ENCODE measurements around the gene ZNF514. TPM values are rescaled to one million over a fixed set of nuclear protein-coding genes. Genes with fewer than 3 reads are reported as not detected.
A peak's percentile ranks its signal among the peaks of the same experiment; 100 is the strongest.
"Not testable (repeated sequence)": the region's sequence is repeated elsewhere in the genome, so short reads cannot be mapped to it uniquely, and the experiment has no call there.

ZNF514 gene
- total RNA-seq, 1 experiment from 2014 or later = 7.5 TPM

DNA sequence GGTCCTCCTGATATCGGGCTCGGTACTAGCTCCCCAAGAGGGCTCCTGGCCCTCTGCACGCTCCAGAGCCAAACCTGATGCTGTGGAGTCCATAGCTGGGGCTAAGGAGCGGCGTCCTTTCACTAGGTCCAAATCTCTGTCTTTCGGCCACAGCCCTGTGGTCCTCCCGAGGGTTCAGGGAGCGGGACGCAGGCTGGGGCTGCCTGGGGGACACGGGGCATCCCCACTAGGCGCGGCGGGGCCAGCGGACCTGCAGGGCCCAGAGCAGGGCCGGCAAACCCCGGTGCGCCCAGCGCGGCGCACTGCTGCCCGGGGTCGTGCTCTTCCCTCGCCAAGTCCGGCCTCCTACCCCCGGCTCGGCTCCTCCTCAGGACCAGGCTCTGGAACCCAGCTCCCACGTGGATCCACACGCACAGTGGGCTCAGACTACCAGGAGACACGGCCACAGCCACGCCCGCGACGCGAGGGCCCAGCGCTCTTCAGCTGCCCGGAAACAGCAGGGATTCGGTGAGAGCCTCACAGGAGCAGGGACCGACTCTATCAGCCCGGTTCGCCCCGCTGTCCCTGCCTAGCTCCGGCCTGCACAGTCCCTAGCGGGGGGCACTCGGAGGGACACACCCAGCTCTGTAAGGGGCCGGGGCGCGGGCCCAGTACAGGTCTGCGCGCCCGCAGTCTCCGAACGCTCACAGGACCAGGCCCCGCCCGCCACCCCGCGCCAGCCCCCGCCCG, 593 bp downstream of the ZNF514 start:
- in situ Hi-C loops (cut with HindIII; ENCODE audit: low pct_unique_long_range_greater_than_20kb, low sequenced_read_pairs) = no loop called here
- DNase-seq (ENCODE audit: low read depth, low spot score) = peak; percentile 4

DNA sequence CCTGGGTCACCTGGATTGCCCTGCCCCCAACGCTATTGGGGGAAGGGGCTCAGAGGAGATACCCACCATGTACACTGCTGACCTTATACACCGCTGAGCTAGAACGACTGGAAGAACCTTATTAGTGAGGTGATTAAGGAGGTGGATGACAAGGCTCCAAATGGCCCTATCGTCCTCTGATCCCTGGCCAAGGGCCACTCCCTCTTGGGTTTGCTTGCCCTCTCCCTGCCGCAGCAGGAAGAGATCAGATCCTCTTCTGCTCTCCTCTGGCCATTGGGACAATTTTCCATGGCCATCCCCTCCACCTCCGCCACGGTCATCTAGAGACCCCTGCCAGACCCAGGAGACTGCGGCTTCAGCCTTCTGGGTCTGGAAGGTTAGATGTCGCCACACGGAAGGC, 1.2 kb downstream of the ZNF514 start:
- in situ Hi-C loops (cut with HindIII; ENCODE audit: low pct_unique_long_range_greater_than_20kb, low sequenced_read_pairs) = no loop called here
- DNase-seq (ENCODE audit: low read depth, low spot score) = no peak

DNA sequence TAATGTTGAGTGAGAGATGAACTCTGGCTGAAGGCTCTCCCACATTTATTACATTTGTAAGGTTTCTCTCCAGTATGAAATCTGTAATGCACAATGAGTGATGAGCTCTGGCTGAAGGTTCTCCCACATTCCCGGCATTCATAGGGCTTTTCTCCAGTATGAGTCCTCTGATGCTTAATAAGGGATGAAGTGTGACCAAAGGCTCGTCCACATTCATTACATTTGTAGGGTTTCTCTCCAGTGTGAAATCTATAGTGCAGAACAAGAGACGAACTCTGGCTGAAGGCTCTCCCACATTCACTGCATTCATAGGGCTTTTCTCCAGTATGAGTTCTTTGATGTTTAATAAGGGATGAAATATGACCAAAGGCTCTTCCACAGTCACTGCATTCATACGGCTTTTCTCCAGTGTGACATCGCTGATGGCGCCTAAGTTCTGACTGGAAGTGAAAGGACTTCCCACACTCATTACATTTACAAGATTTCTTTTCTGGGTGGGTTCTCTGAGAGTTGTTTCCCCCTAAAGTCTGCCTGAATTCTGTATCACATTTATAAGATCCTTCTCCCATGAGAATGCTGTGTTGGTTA, 10.2 kb downstream of the ZNF514 start:
- no peak for DNase-seq (ENCODE audit: low read depth, low spot score)

GRCh38 chr2:95143838-95144237, 15.8 kb downstream of the ZNF514 start:
- in situ Hi-C loops (cut with HindIII; ENCODE audit: low pct_unique_long_range_greater_than_20kb, low sequenced_read_pairs) = no loop called here
- no peak for DNase-seq (ENCODE audit: low read depth, low spot score)

More for the DNA sequence above, 10.2 kb downstream of the ZNF514 start:
- in situ Hi-C loops (cut with HindIII; ENCODE audit: low pct_unique_long_range_greater_than_20kb, low sequenced_read_pairs) = no loop called here

GRCh38 chr2:95138702-95139101, 20.9 kb downstream of the ZNF514 start:
- no peak for DNase-seq (ENCODE audit: low read depth, low spot score)
- in situ Hi-C loops (cut with HindIII; ENCODE audit: low pct_unique_long_range_greater_than_20kb, low sequenced_read_pairs) = no loop called here

GRCh38 chr2:95122197-95122551, 37.5 kb downstream of the ZNF514 start:
- in situ Hi-C loops (cut with HindIII; ENCODE audit: low pct_unique_long_range_greater_than_20kb, low sequenced_read_pairs) = no loop called here
- DNase-seq (ENCODE audit: low read depth, low spot score) = no peak

GRCh38 chr2:95121407-95122196, 38.0 kb downstream of the ZNF514 start, which contains the start of gene MRPS5:
Gene MRPS5, minus strand, starts transcription at chr2:95121808. Its CDS starts 17 bp downstream, at chr2:95121791.
- DNase-seq (ENCODE audit: low read depth, low spot score) = peak; percentile 66
- in situ Hi-C loops (cut with HindIII; ENCODE audit: low pct_unique_long_range_greater_than_20kb, low sequenced_read_pairs) = no loop called here

GRCh38 chr2:95121093-95121406, 38.6 kb downstream of the ZNF514 start:
- in situ Hi-C loops (cut with HindIII; ENCODE audit: low pct_unique_long_range_greater_than_20kb, low sequenced_read_pairs) = no loop called here
- DNase-seq (ENCODE audit: low read depth, low spot score) = no peak

DNA sequence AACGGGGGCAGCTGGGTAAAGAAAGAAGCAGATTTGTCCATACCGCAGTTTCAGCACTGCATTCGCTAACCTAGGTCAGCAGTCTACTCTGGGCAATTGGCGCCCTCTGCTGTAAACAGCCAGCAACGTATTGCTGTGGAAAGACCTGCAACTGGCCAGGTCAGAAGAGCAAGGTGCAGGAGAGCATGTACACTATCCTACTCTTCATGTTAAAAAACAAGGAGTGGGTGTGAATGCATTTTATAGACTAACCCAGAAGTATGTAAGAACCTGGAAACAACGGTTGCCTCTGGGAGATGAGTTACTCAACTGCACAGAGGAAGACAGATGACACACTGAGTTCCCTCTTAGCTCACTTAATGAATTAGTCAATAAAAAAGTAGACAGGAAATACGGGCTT, 44.2 kb downstream of the ZNF514 start:
- in situ Hi-C loops (cut with HindIII; ENCODE audit: low pct_unique_long_range_greater_than_20kb, low sequenced_read_pairs) = no loop called here
- peak; percentile 82 for DNase-seq (ENCODE audit: low read depth, low spot score)

DNA sequence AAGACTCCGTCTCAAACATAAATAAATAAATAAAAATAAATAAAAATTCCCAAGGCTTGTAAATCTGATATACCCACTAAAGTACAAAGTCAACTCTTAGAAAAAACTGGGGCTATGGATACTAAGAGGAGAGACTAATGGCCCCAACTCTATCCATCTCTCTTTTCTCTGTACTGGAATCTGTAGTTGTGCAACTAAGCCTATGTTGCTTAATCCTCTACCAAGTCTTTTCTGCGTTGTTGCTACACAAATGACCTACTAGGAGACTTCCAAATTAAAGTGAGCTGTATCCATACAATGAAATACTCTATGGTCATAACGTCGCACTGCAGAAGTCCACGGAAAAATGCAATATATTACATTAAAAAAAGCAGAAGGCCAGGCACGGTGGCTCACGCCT, 46.2 kb downstream of the ZNF514 start:
- DNase-seq (ENCODE audit: low read depth, low spot score) = no peak
- in situ Hi-C loops (cut with HindIII; ENCODE audit: low pct_unique_long_range_greater_than_20kb, low sequenced_read_pairs) = no loop called here

GRCh38 chr2:95110395-95110794, 49.3 kb downstream of the ZNF514 start:
- no peak for DNase-seq (ENCODE audit: low read depth, low spot score)
- in situ Hi-C loops (cut with HindIII; ENCODE audit: low pct_unique_long_range_greater_than_20kb, low sequenced_read_pairs) = no loop called here

- no peak for DNase-seq (ENCODE audit: low read depth, low spot score)
- in situ Hi-C loops (cut with HindIII; ENCODE audit: low pct_unique_long_range_greater_than_20kb, low sequenced_read_pairs) = no loop called here
These were observed 50.4 kb downstream of the ZNF514 start for GRCh38 chr2:95109260-95109659.

GRCh38 chr2:95106081-95106480, 53.6 kb downstream of the ZNF514 start:
- in situ Hi-C loops (cut with HindIII; ENCODE audit: low pct_unique_long_range_greater_than_20kb, low sequenced_read_pairs) = no loop called here
- DNase-seq (ENCODE audit: low read depth, low spot score) = no peak

DNA sequence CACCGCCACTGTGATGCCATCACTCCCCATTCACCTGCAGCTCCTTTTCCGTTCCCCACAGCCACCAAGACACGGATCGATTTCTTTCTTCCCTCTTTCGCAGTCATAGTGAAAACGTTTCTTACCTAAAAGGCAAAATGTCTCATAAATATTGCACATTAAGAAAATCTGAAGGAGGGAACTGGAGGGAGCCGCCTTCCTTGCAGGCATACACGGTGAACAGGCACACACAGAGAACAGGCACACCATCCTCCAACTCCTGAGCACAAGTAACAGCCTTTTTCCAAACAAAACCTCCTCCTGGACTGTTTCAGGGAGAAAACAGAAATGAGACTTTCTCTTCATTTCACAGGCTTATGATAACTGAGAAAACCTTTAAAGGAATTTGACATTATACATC, 55.0 kb downstream of the ZNF514 start:
- no peak for DNase-seq (ENCODE audit: low read depth, low spot score)

DNA sequence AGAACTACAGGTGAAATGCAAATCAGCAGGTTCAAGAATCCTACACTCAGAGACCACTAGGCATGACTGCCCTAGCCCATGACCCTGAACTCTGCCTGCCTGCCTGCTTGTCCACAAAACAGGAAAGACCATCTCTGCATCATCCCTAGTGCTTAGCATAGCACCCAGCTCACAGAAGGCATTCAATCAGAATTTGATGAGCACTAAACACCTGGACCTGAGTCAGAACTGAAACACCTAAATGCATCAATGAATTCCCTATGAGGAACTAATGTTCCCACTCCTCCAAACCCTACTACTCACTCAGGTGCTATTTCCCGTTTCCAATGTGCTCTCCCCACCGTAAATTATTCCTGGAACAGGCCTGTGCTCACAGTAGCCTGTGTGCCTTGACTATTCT, 59.7 kb downstream of the ZNF514 start:
- in situ Hi-C loops (cut with HindIII; ENCODE audit: low pct_unique_long_range_greater_than_20kb, low sequenced_read_pairs) = no loop called here
- no peak for DNase-seq (ENCODE audit: low read depth, low spot score)

More for the DNA sequence above, 55.0 kb downstream of the ZNF514 start:
- in situ Hi-C loops (cut with HindIII; ENCODE audit: low pct_unique_long_range_greater_than_20kb, low sequenced_read_pairs) = no loop called here

GRCh38 chr2:95098273-95098672, 61.4 kb downstream of the ZNF514 start:
- DNase-seq (ENCODE audit: low read depth, low spot score); in situ Hi-C loops (cut with HindIII; ENCODE audit: low pct_unique_long_range_greater_than_20kb, low sequenced_read_pairs): not testable (repeated sequence)
